H9 (cell line): Measurements from ENCODE around the gene TSPAN33. TPM values are rescaled to one million over a fixed set of nuclear protein-coding genes. Genes with fewer than 3 reads are reported as not detected.
A peak's percentile ranks its signal among the peaks of the same experiment; 100 is the strongest.

ENCODE experiments used
- DNase-seq: peaks from one replicate; pipeline ENCODE4 v3.0.0-alpha.2; 2017
- H2AFZ ChIP-seq: one replicate; pipeline ENCODE4 v1.6.1; 2013; ENCODE audit warnings: mild to moderate bottlenecking, low read length, control low read depth, moderate library complexity
- H2AK5ac ChIP-seq: 2 replicates; pipeline ENCODE4 v1.6.1; 2013; ENCODE audit warnings: low read length, control low read depth, mixed read lengths; ENCODE audit not compliant: insufficient read length
- H2BK120ac ChIP-seq: one replicate; pipeline ENCODE4 v1.6.1; 2013; ENCODE audit warnings: low read depth, mild to moderate bottlenecking, low read length, control low read depth, inconsistent platforms; ENCODE audit not compliant: poor library complexity, severe bottlenecking
- H2BK12ac ChIP-seq: 2 replicates; pipeline ENCODE4 v1.6.1; 2013; ENCODE audit warnings: low read length, control low read depth, mixed read lengths, low read depth; ENCODE audit not compliant: insufficient read length
- H2BK15ac ChIP-seq: 2 replicates; pipeline ENCODE4 v1.6.1; 2013; ENCODE audit warnings: low read depth, low read length, control low read depth
- H2BK20ac ChIP-seq: one replicate; pipeline ENCODE4 v1.6.1; 2013; ENCODE audit warnings: low read depth, mild to moderate bottlenecking, low read length, control low read depth, inconsistent platforms; ENCODE audit not compliant: poor library complexity, severe bottlenecking
- H2BK5ac ChIP-seq: 2 replicates; pipeline ENCODE4 v1.6.1; 2013; ENCODE audit warnings: low read length, control low read depth, mixed read lengths; ENCODE audit not compliant: insufficient read length
- H3K14ac ChIP-seq: 2 replicates; pipeline ENCODE4 v1.6.1; 2013; ENCODE audit warnings: low read length, control low read depth; ENCODE audit not compliant: insufficient read depth
- H3K18ac ChIP-seq: 2 replicates; pipeline ENCODE4 v1.6.1; 2013; ENCODE audit warnings: low read depth, mild to moderate bottlenecking, mixed read lengths, low read length, control low read depth; ENCODE audit not compliant: insufficient read length
- H3K23ac ChIP-seq: 2 replicates; pipeline ENCODE4 v1.6.1; 2013; ENCODE audit warnings: low read length, control low read depth, mixed read lengths, low read depth; ENCODE audit not compliant: insufficient read length
- H3K23me2 ChIP-seq: 2 replicates; pipeline ENCODE4 v1.6.1; 2013; ENCODE audit warnings: low read depth, mild to moderate bottlenecking, mixed read lengths, low read length, control low read depth; ENCODE audit not compliant: insufficient read length, poor library complexity, severe bottlenecking
- H3K27ac ChIP-seq: 2 replicates; pipeline ENCODE4 v1.5.1; 2013; ENCODE audit warnings: low read length, control low read depth, mixed read lengths, low read depth; ENCODE audit not compliant: insufficient read length
- H3K27me3 ChIP-seq: 2 replicates; pipeline ENCODE4 v1.6.1; 2013; ENCODE audit warnings: low read length, control low read depth, inconsistent platforms; ENCODE audit not compliant: insufficient read depth
- H3K4ac ChIP-seq: 2 replicates; pipeline ENCODE4 v1.6.1; 2013; ENCODE audit warnings: low read depth, mild to moderate bottlenecking, control low read depth, inconsistent platforms, low read length, moderate library complexity
- H3K4me1 ChIP-seq: 2 replicates; pipeline ENCODE4 v1.6.1; 2013; ENCODE audit warnings: low read length, control low read depth, inconsistent platforms; ENCODE audit not compliant: insufficient read depth
- H3K4me2 ChIP-seq: 2 replicates; pipeline ENCODE4 v1.6.1; 2013; ENCODE audit warnings: low read length, control low read depth, mixed read lengths; ENCODE audit not compliant: insufficient read length, insufficient read depth
- H3K56ac ChIP-seq: 2 replicates; pipeline ENCODE4 v1.6.1; 2013; ENCODE audit warnings: low read depth, mild to moderate bottlenecking, mixed read lengths, low read length, control low read depth; ENCODE audit not compliant: insufficient read length
- H3K79me1 ChIP-seq: 2 replicates; pipeline ENCODE4 v1.6.1; 2013; ENCODE audit warnings: low read depth, mild to moderate bottlenecking, moderate library complexity, low read length, control low read depth, inconsistent platforms; ENCODE audit not compliant: insufficient read depth, poor library complexity, severe bottlenecking
- H3K79me2 ChIP-seq: 2 replicates; pipeline ENCODE4 v1.6.1; 2013; ENCODE audit warnings: low read length, control low read depth, inconsistent platforms; ENCODE audit not compliant: insufficient read depth
- H3K9ac ChIP-seq: 2 replicates; pipeline ENCODE4 v1.6.1; 2013; ENCODE audit warnings: low read length, control low read depth, mixed read lengths; ENCODE audit not compliant: insufficient read length; ENCODE audit errors: extremely low read depth
- H3K9me3 ChIP-seq: one replicate; pipeline ENCODE4 v1.6.1; 2013; ENCODE audit warnings: low read depth, low read length, inconsistent platforms; ENCODE audit not compliant: control insufficient read depth
- H3T11ph ChIP-seq: one replicate; pipeline ENCODE4 v1.6.1; 2013; ENCODE audit warnings: mild to moderate bottlenecking, low read length, control low read depth, inconsistent platforms
- H4K20me1 ChIP-seq: one replicate; pipeline ENCODE4 v1.6.1; 2013; ENCODE audit not compliant: control insufficient read depth, insufficient read length, insufficient read depth
- H4K5ac ChIP-seq: 2 replicates; pipeline ENCODE4 v1.6.1; 2013; ENCODE audit warnings: low read depth, mild to moderate bottlenecking, mixed read lengths, low read length, control low read depth; ENCODE audit not compliant: insufficient read length
- H4K8ac ChIP-seq: replicated peaks from 2 replicates; pipeline ENCODE4 v1.6.1; 2013; ENCODE audit warnings: low read length, control low read depth, mixed read lengths, low read depth; ENCODE audit not compliant: insufficient read length
- H4K91ac ChIP-seq: 2 replicates; pipeline ENCODE4 v1.6.1; 2013; ENCODE audit warnings: low read depth, mild to moderate bottlenecking, moderate library complexity, mixed read lengths, low read length, control low read depth; ENCODE audit not compliant: insufficient read length
- H3K27ac Mint-ChIP-seq, 3 experiments: 2 replicates in 2 of 3; 3 replicates in 1 of 3; pipeline ENCODE4 v1.8.0; 2020 to 2021; ENCODE audit warnings: mixed read lengths in 3 of 3, mild to moderate bottlenecking in 1 of 3, moderate library complexity in 1 of 3
- H3K27me3 Mint-ChIP-seq: 2 replicates; pipeline ENCODE4 v1.8.0; 2021; ENCODE audit warnings: low read depth, mild to moderate bottlenecking, moderate library complexity, mixed read lengths
- H3K36me3 Mint-ChIP-seq, 3 experiments: 2 replicates in 2 of 3; 3 replicates in 1 of 3; pipeline ENCODE4 v1.8.0; 2020 to 2021; ENCODE audit warnings: low read depth in 3 of 3, mixed read lengths in 3 of 3; ENCODE audit not compliant: insufficient read depth in 1 of 3
- H3K4me1 Mint-ChIP-seq, 2 experiments: 2 replicates each; pipeline ENCODE4 v1.8.0; 2020; ENCODE audit warnings: mixed read lengths in 2 of 2
- H3K4me3 Mint-ChIP-seq, 2 experiments: 2 replicates in 1 of 2; 3 replicates in 1 of 2; pipeline ENCODE4 v1.8.0; 2020 to 2021; ENCODE audit warnings: mild to moderate bottlenecking in 2 of 2, mixed read lengths in 2 of 2, moderate library complexity in 1 of 2
- H3K9me3 Mint-ChIP-seq, 2 experiments: 2 replicates in 1 of 2; 3 replicates in 1 of 2; pipeline ENCODE4 v1.8.0; 2020; ENCODE audit warnings: mild to moderate bottlenecking in 2 of 2, mixed read lengths in 2 of 2, moderate library complexity in 1 of 2
- WGBS: extraction: QIAGEN DNeasy Blood & Tissue Kit; methylation state at CpG from one replicate; pipeline ENCODE4 v1.1.7; 2013; ENCODE audit warnings: missing lambda C conversion rate, low lambda C conversion rate, mixed read lengths; ENCODE audit not compliant: insufficient read length; ENCODE audit errors: extremely low coverage; 5-methylcytosine and 5-hydroxymethylcytosine counted together
- total RNA-seq: library from RNA; stranded (reverse); gene quantifications from 2 replicates; pipeline ENCODE4 v1.2.1, GENCODE V29; 2021
- TF ChIP-seq, protein P1 (sequence below): fragments of 200-600 bp; sonication (generic); conservative IDR thresholded peaks from 3 replicates; pipeline ENCODE4 v1.8.0; 2021; ENCODE audit warnings: antibody characterized with exemption, mild to moderate bottlenecking

Gene TSPAN33
- total RNA-seq, 1 experiment from 2014 or later: 34.7 TPM

GRCh38 chr7:129169171-129169671, 24.7 kb downstream of the TSPAN33 start:
- H3K27ac Mint-ChIP-seq: peak overlapping the region; percentile 90 to 97 (median 95)
- no peaks in the 10 kb centered on the region for H3K79me2 ChIP-seq
- peak overlapping the region; percentile 63 to 75 for H3K4me3 Mint-ChIP-seq
- H3K4me1 Mint-ChIP-seq: peaks cover 36 to 38% of the 10 kb centered on the region in 2 experiments
- H3K79me1 ChIP-seq: no peaks in the 10 kb centered on the region
- peaks cover 16% of the 10 kb centered on the region for H3K23me2 ChIP-seq
- H3K56ac ChIP-seq: no peak overlapping the region
- no peaks in the 10 kb centered on the region for H3K9me3 ChIP-seq
- peak overlapping the region; percentile 76 for H3K9ac ChIP-seq
- H3K27ac ChIP-seq: peak overlapping the region; percentile 46
- no peaks in the 10 kb centered on the region for H4K20me1 ChIP-seq
- H4K91ac ChIP-seq: no peak overlapping the region
- H3K27me3 ChIP-seq: no peaks in the 10 kb centered on the region
- peak overlapping the region; percentile 57 for H3K4me2 ChIP-seq
- H2BK120ac ChIP-seq: peak overlapping the region; percentile 100
- H2AK5ac ChIP-seq: no peak overlapping the region
- peak overlapping the region; percentile 85; the same call in 1 of the 2 replicates for H3K14ac ChIP-seq
- no CpG with 5 or more reads among the region's 47 CpGs for WGBS
- H3K9me3 Mint-ChIP-seq: peaks cover 0 to under 1% of the 10 kb centered on the region in 2 experiments; a peak in 2 of 5 replicates
- DNase-seq: peak; percentile 69
- H3K23ac ChIP-seq: no peak overlapping the region
- H3K36me3 Mint-ChIP-seq: peaks cover 7 to 21% (median 21%) of the 10 kb centered on the region in 3 experiments; a peak in 6 of 7 replicates
- TF ChIP-seq, protein P1, sequence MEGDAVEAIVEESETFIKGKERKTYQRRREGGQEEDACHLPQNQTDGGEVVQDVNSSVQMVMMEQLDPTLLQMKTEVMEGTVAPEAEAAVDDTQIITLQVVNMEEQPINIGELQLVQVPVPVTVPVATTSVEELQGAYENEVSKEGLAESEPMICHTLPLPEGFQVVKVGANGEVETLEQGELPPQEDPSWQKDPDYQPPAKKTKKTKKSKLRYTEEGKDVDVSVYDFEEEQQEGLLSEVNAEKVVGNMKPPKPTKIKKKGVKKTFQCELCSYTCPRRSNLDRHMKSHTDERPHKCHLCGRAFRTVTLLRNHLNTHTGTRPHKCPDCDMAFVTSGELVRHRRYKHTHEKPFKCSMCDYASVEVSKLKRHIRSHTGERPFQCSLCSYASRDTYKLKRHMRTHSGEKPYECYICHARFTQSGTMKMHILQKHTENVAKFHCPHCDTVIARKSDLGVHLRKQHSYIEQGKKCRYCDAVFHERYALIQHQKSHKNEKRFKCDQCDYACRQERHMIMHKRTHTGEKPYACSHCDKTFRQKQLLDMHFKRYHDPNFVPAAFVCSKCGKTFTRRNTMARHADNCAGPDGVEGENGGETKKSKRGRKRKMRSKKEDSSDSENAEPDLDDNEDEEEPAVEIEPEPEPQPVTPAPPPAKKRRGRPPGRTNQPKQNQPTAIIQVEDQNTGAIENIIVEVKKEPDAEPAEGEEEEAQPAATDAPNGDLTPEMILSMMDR: no peak
- peak overlapping the region; percentile 94; the same call in 1 of the 2 replicates for H3K4ac ChIP-seq
- no peak overlapping the region for H2BK15ac ChIP-seq
- no peaks in the 10 kb centered on the region; the same call in 1 of the 2 replicates for H3K27me3 Mint-ChIP-seq
- no peak overlapping the region for H4K5ac ChIP-seq
- no peak overlapping the region for H4K8ac ChIP-seq
- no peak overlapping the region for H2AFZ ChIP-seq
- peaks cover 5% of the 10 kb centered on the region; the same call in 1 of the 2 replicates for H3K4me1 ChIP-seq
- peak overlapping the region; percentile 98 for H3T11ph ChIP-seq
- peak overlapping the region; percentile 32 for H2BK20ac ChIP-seq
- peak overlapping the region; percentile 76 for H3K18ac ChIP-seq
- no peak overlapping the region for H2BK12ac ChIP-seq
- H2BK5ac ChIP-seq: no peak overlapping the region
